ENCODE data around the gene AMT.

GRCh38 chr3:49411535-49411967, 10.7 kb downstream of the AMT start:
- TF ChIP-seq POLR2AphosphoS5 (IDR thresholded peaks at IDR 0.05; ENCODE audit: low read depth, low read length) (no peak), POLR2A (IDR thresholded peaks at IDR 0.05; ENCODE audit: low read depth, low read length) (no peak), TAF1 (IDR thresholded peaks at IDR 0.05; ENCODE audit: low read depth, low read length) (no peak), POU2F2 (IDR thresholded peaks at IDR 0.05; ENCODE audit: low read depth, low read length) (no peak), PAX5 (IDR thresholded peaks at IDR 0.05; ENCODE audit: insufficient read depth, low read length, severe bottlenecking) (no peak)
